Liver (tissue), 3 donors: ENCODE data around the gene SNX15.

ENCODE experiments used
- CTCF ChIP-seq: fragments of 150-350 bp; IDR thresholded peaks from 2 replicates; pipeline ENCODE4 v1.5.1; 2017; ENCODE audit warnings: improper control_type of control experiment, low read depth, low read length; ENCODE audit not compliant: missing input control
- GABPA ChIP-seq, 2 donors: IDR thresholded peaks in 1 of 2; conservative IDR thresholded peaks in 1 of 2; 2 replicates each; pipeline ENCODE4 v1.6.1; 2016; ENCODE audit warnings: antibody characterized with exemption in 2 of 2, mild to moderate bottlenecking in 1 of 2, moderate library complexity in 1 of 2
- MAX ChIP-seq: IDR thresholded peaks from 2 replicates; pipeline ENCODE4 v1.6.1; 2016; ENCODE audit warnings: antibody characterized with exemption
- NR2F2 ChIP-seq: IDR thresholded peaks from 2 replicates; pipeline ENCODE4 v1.6.1; 2016; ENCODE audit warnings: antibody characterized with exemption
- TAF1 ChIP-seq: conservative IDR thresholded peaks from 2 replicates; pipeline ENCODE4 v1.6.1; 2016; ENCODE audit warnings: antibody characterized with exemption, mild to moderate bottlenecking
- YY1 ChIP-seq: IDR thresholded peaks from 2 replicates; pipeline ENCODE4 v1.6.1; 2016; ENCODE audit warnings: antibody characterized with exemption, mild to moderate bottlenecking
- ZBTB33 ChIP-seq: IDR thresholded peaks from 2 replicates; pipeline ENCODE4 v1.6.1; 2016; ENCODE audit warnings: antibody characterized with exemption
- donor health status: healthy.
- donor health status: healthy.

- TF ChIP-seq CTCF (no peak), YY1 (no peak), TAF1 (no peak), MAX (no peak), NR2F2 (no peak), GABPA (IDR thresholded peaks at IDR 0.05 in 1 of 2, conservative IDR thresholded peaks at IDR 0.05 in 1 of 2) (no peak), ZBTB33 (no peak)
Measured at GRCh38 chr11:65085446-65085845, 58.2 kb downstream of the SNX15 start.
